Right ventricle myocardium superior (tissue), 1 donor: ENCODE data around the gene PCGF2. TPM values are rescaled to one million over a fixed set of nuclear protein-coding genes. Genes with fewer than 3 reads are reported as not detected.

Experiments
- ATAC-seq: fragments of 200-7000 bp; cut with Tn5 transposase; one replicate; pipeline ENCODE4 v1.9.1; 2020; ENCODE audit warnings: mild to moderate bottlenecking; ENCODE audit not compliant: poor library complexity
- DNase-seq: peaks from one replicate; pipeline ENCODE4 v3.0.0-alpha.2; 2020
- intact Hi-C: fragments of 100-400 bp; cut with DNase I; formaldehyde crosslinking; loops from one replicate; pipeline ENCODE4 v1.11.2; 2022
- total RNA-seq: library from RNA; stranded (reverse); fragmentation: NEBNext Ultra II Directional; extraction: Animal tissue kit (Norgen Biotek cat#: 25700); gene quantifications from one replicate; pipeline ENCODE4 v1.2.1, GENCODE V29; 2021
- donor health status: DM: no; HTN: yes; CAD: no; lungs with severe emphysema.

The PCGF2 gene
- total RNA-seq, 1 donor from 2014 or later, result 22.2 TPM

DNA sequence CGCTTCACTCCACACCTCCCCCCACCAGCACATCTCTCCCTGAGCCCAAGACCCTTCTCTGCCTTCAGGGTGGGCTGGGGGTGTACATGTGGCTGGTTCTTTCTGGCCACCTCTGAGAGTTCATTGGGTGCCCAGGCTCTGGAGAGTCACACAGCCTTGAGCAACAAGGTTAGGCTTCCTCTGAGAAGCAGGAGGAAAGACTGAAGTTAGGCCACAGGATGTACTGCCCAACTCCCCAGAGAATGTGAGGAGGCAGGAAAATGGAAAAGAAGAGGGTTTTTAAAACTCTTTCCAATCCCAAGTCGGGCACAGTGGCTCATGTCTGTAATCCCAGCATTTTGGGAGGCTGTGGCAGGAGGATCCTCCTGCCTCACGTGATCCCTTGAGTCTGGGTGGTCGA, 7.3 kb downstream of the PCGF2 start:
- intact Hi-C loops, result no loop called here
- DNase-seq (no peak), ATAC-seq (no peak)

DNA sequence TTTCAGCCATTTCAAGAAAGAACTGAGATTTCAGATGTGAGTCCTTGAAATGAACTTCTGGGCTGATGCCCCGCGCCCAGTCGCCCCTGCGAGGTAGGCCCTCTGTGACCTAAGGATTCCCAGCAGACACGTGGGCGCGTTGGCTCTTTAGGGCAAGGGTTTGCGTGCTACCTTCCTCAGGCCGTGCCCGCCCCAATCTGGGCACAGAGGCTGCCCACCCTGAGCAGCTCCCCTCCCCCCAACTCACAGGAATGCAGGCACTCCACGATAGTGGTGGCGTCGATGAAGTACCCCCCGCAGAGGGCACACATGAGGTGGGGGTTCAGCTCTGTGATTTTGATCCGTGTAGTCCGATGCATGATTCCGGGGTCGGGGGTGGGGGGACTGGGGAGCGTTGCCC, 8.1 kb downstream of the PCGF2 start:
- intact Hi-C loops, result no loop called here
- no peak for DNase-seq
- no peak for ATAC-seq

DNA sequence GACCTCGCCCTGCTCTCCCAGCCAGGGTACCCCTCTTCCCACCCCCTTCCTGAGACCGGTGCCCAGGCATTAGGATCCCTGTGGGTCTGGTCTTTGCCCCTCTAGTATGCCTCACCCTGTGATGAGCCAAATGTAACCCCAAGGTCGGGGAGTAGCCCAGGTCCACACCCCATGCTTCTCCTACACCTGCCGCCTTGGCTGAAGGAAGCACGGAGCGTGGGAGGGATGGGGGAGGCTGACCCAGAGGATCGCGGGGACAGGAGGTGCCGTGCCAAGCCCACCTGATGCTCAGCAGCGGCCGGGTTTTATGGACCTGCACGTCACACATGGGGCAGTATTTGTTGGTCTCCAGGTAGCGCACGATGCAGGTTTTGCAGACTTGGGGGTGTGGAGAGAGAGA, 8.8 kb downstream of the PCGF2 start:
- DNase-seq (no peak), ATAC-seq (no peak)
- intact Hi-C loops, result loop anchor here (5.0 kb wide), 1 partner anchor 37 kb away; no protein-coding TSS in a partner anchor

DNA sequence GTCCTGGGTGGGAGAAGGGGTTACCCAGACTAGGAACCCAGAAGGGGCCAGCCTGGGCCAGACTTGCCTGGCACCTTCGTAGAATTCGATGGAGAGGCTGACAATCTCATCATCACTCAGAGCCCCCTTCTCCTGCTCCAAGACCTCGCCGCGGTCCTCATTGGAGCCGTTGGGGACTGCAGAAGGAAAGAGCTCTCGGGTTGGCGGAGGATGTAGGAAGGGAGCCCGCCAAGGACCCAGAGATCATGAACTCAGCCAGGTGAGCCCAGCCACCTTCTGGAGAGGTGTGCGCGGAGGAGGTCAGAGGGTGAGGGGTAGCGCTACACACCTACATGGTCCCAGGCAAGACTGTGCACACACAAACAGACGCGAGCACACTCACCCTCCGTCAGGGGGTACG, 9.4 kb downstream of the PCGF2 start:
- DNase-seq, result no peak
- intact Hi-C loops, result loop anchor here (5.0 kb wide), 1 partner anchor 36 kb away; no protein-coding TSS in a partner anchor
- no peak for ATAC-seq

DNA sequence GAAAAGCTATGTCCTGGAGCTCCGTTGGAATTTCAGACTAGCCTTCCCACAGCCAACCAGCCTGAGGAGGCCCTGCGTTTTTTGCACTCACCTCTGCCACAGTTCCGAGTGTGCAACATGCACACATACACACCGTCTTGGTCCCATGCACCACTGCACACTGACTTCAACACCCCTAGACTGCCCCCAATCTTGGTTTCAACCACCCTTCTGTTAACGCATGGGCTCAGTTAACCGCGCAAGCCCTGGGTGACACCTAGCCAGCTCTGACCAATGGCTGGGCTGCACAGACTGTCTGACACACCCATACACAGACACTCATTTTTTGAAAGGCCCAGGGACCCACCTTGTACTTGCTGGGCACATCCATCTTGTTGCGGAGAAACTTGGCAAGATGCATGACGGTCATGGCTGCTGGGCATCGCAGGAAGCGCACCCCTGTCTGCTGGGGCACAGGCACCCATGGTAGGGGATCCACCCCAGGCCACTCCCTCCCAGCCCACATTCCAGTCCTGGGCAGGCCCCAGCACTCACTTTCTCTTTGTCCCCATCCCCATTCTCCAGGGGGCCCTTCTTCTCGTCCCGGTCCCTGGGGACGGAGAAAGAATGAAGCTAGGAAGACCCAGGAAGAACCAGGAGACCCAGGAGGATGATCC, 10.0 kb downstream of the PCGF2 start:
- intact Hi-C loops, result loop anchor here (5.0 kb wide), 1 partner anchor 36 kb away; no protein-coding TSS in a partner anchor
- ATAC-seq, result no peak
- DNase-seq, result no peak

DNA sequence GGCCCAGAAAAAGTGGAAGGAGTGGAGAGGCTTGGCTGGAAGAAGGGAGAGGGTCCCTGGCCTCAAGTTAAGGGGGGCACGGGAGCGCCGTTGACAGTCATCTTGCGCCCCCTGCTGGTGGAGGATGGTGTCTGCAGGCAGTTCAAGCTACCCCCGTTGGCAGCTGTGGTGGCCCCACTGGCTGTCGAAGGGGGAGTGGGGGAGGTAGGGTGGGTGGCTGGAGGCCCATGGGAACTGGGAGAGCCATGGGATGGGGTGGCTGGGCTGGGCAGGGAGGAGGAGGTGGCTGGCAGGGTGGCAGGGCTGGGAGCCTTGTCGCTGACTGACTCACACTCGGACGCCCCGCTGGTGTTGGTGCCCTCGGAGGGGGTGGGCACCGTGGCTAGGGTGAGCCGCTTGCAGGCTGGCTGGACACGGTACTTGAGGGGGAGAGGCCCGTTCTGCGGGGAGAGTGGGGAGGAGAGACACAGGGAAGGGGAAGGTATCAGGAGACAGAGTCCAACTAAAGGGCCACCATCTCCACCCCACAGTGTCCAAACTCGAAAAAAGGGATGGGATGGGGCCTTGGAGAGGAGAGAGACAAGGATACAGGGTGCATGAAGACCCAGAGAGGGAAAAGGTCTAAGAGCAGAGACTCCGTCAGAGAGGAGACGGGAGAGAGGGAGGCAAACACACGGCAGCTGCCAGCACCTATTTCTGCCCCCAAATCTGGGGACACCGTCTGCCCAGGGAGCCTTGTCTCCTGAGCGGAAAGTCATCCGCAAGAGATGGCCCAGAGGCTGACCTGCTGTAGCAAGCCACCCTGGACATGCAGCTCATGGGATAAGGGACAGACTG, 12.8 kb downstream of the PCGF2 start:
- ATAC-seq, result peak; percentile 32
- intact Hi-C loops, result loop anchor here (5.0 kb wide), 1 partner anchor 33 kb away; no protein-coding TSS in a partner anchor
- peak; percentile 79 for DNase-seq

DNA sequence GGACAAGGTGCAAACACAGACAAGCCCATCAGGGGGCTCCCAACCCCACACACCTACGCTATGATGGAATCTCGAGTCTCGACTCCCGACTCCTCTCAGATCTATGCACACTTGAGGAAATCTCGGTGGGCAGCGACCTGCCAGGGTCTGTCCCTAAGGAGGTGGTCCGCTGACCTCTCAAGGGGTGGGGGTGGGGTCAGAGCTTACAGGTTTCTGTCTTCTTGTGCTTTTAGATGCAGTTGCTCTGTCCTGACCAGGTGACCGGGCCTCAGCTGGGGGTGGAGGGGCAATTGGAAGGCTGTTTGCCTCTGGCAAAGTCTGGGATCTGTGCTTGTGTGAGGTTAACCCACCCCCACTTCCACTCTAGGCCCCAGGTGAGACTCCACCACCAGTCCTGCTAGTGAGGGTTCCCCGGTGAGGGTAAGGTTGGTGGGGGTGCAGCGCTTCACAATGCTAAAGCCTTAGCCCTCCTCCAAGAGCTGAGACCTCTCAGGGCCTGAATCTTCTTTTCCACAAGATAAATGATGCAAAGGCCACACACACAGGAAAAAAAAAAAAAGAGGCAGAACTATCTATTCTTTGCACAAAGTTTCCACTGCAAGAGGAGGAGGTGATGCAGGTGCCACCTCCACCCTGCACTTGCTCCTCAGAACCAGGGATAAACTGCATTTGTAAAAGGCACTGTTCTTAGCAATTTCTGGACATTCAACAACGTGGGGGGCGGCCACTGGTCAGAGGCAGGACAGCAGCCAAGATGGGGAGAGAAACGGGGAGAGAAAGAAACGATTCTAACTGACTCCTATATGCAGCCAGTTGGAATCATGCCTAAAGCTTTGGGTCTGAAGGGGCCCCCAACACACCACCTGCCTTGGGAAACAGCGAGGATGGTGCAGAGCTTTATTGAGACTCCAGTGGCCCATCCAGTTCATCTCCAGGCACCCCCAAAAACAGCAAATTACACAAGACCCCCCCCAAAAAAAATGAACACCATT, 13.9 kb downstream of the PCGF2 start:
- ATAC-seq, result no peak
- DNase-seq, result no peak
- intact Hi-C loops, result no loop called here

DNA sequence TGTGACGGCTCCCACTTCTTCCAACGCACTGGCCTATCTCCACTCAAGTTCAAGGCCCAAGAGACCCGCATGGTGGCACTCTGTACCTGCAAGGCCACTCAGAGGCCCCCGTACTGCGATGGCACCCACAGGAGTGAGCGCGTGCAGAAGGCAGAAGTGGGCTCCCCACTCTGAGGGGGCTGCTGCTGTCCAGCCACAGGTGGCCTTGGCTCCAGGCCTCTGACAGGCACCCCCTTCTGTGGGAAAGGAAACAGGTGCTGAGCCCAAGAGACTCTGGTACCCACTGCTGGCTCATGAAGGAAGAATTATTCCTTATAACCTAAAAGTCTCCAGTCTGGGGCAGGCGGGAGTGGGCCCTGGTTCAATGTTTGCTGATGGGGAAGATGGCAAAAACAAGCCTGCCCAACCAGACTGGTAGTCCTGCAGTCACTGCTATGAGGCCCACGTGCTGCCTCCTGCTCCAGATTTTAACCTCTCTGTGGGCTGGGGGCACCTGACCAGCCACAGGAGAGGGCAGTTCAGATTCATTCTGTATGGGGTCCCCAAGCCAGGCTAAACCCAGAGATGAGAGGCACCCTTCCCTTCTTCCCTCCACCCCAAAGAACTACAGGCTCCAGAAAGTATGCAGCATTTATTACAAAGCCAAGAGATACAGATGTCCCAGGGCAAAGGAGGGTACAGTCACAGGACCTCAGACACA, 14.7 kb downstream of the PCGF2 start:
- ATAC-seq (no peak), DNase-seq (no peak)
- intact Hi-C loops, result no loop called here

DNA sequence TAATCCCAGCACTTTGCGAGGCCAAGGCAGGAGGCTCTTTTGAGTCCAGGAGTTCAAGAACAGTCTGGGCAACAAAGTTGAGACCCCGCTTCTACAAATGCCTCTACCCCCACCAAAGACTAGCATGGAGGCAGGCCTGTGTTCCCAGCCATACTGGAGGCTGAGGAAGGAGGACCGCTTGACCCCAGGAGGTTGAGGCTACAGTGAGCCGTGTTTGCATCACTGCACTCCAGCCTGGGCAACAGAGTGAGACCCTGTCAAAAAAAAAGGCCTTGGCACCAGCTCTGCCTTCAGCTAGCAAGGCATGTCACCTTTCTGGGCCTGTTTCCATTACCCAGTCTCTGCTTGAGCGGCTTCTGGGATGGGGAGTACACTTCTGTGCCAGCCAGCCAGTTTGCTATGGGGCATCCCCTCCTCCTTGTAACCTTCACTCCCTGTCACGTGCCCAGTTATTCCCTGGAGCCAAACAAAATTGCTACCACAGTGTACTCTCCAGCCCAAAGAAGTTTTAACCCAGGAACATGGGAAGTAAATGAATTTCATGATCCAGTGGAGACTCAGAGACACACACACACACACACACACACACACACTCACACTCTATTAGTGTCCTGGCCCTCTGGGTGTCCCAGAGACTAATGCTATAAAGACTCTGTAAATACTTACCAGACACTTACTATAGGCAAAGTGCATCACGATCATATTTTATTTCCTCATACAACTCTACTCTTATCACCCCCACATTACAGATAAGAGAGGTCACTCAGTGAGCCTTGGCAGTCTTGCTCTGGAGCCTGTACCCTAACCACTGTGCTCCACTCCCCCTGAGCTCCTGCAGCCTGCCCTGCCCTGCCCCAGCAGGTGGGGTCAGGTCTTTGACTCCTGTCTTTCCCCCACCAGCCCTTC, 15.5 kb downstream of the PCGF2 start:
- peak; percentile 16 for ATAC-seq
- no peak for DNase-seq
- intact Hi-C loops, result no loop called here

DNA sequence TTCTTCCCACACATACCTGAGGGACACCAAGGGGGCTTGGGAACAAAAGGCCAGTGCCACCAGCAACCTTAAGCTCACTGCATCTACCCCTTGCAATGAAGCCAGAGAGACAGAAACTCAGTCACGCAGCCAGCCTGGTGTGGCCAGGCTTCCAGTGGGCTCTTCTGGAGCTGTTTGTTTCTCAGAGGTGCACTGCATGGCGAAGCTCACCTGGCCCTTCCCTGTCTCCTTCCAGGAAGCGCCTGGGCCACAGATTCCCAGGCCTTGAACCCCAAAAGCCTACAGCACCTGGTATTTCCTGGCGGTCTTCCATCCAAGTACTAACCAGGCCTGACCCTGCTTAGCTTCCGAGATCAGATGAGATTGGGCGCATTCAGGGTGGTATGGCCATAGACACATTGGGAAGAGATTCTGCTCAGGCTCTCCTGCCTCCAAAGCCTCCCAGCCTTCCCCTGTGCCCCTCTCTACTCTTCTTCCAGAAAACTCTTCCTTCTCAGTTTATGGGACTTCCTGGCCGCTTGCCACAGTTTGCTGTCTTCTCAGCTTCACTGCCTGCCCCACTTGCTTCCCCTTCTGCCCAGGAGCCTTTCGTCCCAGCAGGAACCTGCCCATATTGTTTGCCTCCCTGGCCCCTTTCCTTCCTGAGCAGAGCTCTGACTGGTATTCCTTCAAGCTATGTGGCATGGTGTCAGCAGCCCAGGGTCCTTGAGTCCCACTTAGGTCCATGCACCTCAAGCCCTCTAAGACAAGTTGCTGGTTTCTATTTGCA, 16.4 kb downstream of the PCGF2 start:
- DNase-seq (peak; percentile 62), ATAC-seq (no peak)
- intact Hi-C loops, result no loop called here

DNA sequence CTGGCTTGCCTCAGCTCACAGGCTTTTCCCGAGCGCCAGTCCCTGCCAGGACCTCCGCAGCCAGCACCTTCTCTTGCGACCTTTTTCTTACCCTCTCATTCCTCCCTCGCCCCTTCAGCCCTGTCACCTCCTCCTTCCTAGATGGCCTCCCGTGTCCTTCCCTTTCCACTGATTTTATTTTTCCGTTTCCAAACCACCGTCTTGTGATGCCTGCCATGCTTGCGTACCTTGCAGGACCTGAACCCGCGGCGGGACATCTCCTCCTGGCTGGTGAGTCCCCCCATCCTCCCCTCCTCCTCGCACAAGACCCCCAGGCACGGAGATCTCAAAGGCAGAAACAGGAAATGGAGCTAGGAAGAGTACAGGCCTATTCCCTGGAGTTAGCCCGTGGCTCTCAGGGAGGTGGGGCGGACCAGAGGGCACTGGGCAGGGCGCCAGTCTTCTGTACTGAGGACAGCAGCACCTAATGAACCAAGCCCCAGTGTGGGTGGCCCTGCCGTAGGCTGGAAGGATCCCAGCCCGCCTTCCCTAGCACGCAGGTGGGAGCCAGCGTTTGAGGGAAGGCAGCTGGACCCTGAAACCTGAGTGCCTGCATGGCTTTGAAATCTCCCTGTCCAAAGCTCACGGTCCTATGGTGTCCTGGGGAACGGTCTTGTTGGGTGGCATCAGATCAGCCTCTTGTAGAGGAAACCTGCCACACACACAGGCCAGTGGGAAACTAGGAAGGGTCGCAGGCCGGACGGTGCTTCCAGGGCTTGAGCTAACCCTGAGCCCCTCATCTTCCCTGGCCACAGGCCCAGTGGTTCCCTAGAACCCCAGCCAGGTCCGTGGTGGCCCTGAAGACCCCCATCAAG, 17.4 kb downstream of the PCGF2 start:
- ATAC-seq, result peak; percentile 57
- peak; percentile 90 for DNase-seq
- intact Hi-C loops, result no loop called here

DNA sequence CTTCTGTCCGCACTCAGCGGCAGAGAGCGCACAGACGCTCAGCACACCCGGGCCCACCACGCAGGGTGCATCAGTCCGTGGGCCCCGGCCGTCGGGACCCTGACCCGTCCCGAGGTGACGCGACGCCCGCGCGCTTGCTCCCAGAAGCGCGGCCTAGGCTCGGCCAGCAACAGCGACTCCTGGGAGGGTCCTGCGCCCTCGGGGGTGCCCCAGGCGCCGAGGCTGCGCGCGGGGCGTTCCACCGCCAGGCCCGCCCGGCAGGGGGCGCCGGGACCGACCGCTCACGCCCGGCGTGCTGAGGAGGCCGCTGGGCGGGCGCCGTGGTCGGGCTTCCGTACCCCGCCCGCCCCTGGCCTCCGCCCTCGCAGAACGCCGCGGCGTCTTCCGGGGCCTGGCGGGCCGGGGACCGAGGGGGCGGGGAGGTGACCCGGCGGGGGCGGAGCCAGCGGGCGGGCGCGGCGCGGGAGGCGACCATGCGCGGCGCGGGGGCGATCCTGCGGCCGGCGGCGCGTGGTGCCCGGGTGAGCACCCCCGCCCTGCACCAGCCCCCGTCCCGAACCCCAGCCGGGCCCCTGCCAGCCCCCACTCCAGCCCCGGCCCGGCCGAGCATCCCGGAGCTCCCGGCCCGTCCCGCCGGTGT, 18.1 kb downstream of the PCGF2 start, which contains the start of gene CISD3:
CISD3 (plus strand) TSS at position 456 of the 640 bp plus-strand sequence; CDS start at position 474, 18 bp downstream.
- peak; percentile 85 for ATAC-seq
- DNase-seq, result peak; percentile 93
- intact Hi-C loops, result no loop called here

DNA sequence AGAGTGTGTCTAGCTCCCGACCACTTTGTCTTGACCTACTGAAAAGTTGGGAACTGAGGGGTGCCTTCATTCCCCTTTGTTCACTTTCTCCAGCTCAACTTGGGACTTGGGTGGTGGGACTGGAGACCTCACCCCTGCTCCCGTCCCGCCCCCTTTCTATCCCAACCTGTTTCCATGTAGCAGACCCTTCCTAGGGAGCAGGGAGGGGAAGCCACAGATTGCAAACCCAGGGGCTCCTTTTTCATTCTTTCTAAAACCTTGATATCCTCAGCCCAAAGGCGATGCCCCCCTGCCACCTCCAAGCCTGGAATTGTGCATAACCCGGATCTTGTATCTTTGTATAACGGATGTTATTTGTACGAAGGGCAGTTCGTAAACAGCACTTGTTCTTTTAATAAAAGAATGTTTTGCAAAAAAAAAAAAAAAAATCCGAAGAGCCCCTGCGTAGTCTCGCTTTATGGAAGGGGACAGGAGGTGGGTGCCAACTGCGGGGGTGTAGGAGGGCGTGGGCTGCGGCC, 18.7 kb downstream of the PCGF2 start:
- DNase-seq, result no peak
- no peak for ATAC-seq
- intact Hi-C loops, result no loop called here

DNA sequence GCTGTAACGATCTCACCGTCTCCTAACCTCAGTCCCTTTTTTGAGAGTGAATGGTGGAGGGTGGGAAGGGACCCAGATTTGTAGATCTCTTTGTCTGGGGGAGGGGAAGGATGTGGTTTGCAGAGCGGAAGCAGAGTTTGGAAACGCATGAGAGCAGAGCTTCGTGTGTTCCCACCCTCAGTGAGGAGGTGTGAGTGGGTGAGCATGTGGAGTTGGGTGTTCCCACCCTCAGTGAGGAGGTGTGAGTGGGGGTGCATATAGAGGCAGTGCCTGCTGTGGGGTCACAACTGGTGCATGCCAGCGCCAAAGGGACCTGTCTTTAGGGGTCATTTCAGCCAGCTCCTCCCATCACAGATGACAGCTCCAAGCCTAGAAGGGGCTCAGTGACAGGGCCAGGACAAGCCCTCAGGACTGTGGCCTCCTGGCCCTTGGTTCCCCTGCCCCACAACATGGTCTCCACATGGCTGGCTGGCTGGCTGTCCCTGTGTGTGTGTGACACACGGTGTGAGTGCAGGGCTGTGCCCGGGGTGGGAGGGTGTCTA, 19.8 kb downstream of the PCGF2 start:
- peak; percentile 50 for DNase-seq
- ATAC-seq, result no peak

DNA sequence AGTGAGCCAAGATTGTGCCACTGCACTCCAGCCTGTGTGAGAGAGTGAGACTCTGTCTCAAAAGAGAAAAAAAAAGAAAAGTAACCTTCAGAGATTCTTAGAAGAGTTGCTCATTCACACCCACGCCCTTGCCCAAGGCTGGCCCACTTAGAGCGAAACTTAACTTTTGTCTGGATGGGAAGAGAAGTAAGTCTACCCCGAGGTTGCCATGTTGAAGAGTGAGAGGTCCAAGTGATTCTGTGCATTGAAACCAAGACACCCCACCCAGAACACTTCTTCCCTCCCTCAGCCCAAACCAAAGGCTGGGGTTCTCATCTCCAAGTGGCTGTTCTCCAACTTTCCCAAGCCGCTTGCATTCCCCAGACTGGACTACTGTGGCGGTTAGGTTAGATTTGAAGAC, 20.4 kb downstream of the PCGF2 start:
- ATAC-seq, result no peak
- intact Hi-C loops, result no loop called here
- no peak for DNase-seq

More for the DNA sequence above, 19.8 kb downstream of the PCGF2 start:
- intact Hi-C loops, result no loop called here
